Cardiac fibroblast (primary cell): ENCODE measurements around the gene FARS2.

ENCODE experiments used
- DNase-seq, 2 donors: peaks; one replicate each; pipeline versions ENCODE4 v3.0.0 to v3.0.0-alpha.2; 2010; ENCODE audit warnings: low read depth in 2 of 2
- H3K4me3 ChIP-seq, 2 donors: replicated peaks in 1 of 2; 1 replicate in 1 of 2; 2 replicates in 1 of 2; pipeline ENCODE4 v1.5.1; 2011; ENCODE audit warnings: low read depth in 2 of 2, low read length in 2 of 2, mild to moderate bottlenecking in 2 of 2, moderate library complexity in 1 of 2
- CTCF ChIP-seq: IDR thresholded peaks from one replicate; pipeline ENCODE4 v1.5.1; 2011; ENCODE audit warnings: low read depth, mild to moderate bottlenecking, low read length, inconsistent platforms

Gene FARS2

GRCh38 chr6:5666695-5667094 is 405.4 kb downstream of the FARS2 start:
- DNase-seq, result no peak
- TF ChIP-seq CTCF, result no peak
- H3K4me3 ChIP-seq, result no peak overlapping the region

GRCh38 chr6:5667737-5668136 is 406.4 kb downstream of the FARS2 start:
- TF ChIP-seq CTCF, result no peak

GRCh38 chr6:5670381-5670780 is 409.1 kb downstream of the FARS2 start:
- no peak overlapping the region for H3K4me3 ChIP-seq
- no peak for DNase-seq
- no peak for TF ChIP-seq CTCF

More at GRCh38 chr6:5667737-5668136, 406.4 kb downstream of the FARS2 start:
- no peak for DNase-seq
- no peak overlapping the region for H3K4me3 ChIP-seq

GRCh38 chr6:5670811-5671561 is 409.7 kb downstream of the FARS2 start:
- DNase-seq, result peak; percentile 66 to 78
- H3K4me3 ChIP-seq, result no peak overlapping the region
- no peak for TF ChIP-seq CTCF

GRCh38 chr6:5671601-5672559 is 410.6 kb downstream of the FARS2 start:
- TF ChIP-seq CTCF, result no peak
- no peak overlapping the region for H3K4me3 ChIP-seq
- peak in 1 of 2 donors; percentile 16 for DNase-seq

GRCh38 chr6:5672581-5673011 is 411.3 kb downstream of the FARS2 start:
- TF ChIP-seq CTCF, result no peak
- DNase-seq, result peak; percentile 82 to 91
- H3K4me3 ChIP-seq, result no peak overlapping the region
